C4-2B (cell line): ENCODE results near the gene UBE2E1.

Experiments
- CTCF ChIP-seq: fragments of 450-650 bp; conservative IDR thresholded peaks from 2 replicates; pipeline ENCODE4 v1.5.1; 2017; ENCODE audit warnings: mild to moderate bottlenecking
- ZFX ChIP-seq: fragments of 450-650 bp; IDR thresholded peaks from 2 replicates; pipeline ENCODE4 v1.6.1; 2017

- TF ChIP-seq CTCF = no peak
- TF ChIP-seq ZFX = no peak
These were observed 19.9 kb upstream of the UBE2E1 start for GRCh38 chr3:23785882-23786281.
